Neural cell (in vitro differentiated cells): ENCODE data around the gene OPRL1. TPM values are rescaled to one million over a fixed set of nuclear protein-coding genes. Genes with fewer than 3 reads are reported as not detected.

Source experiments
- polyA plus RNA-seq: library from polyadenylated mRNA; depleted of rRNA; stranded (reverse); fragments of >200 nt; gene quantifications from 2 replicates; pipeline ENCODE4 v1.2.3, GENCODE V29; 2014
- small RNA-seq, 3 experiments: library from RNA; depleted of rRNA; stranded (forward); fragments of <200 nt; gene quantifications; one replicate each; pipeline ENCODE3, GENCODE V24; 2012

Gene OPRL1
- polyA plus RNA-seq, 1 donor from 2014 or later, result 18.3 TPM

Small RNA genes within 50 kb of the gene (small RNA-seq; reads per million reads assigned to genes)
- 0 reads per million in 3 experiments for gene AL355803.1
- gene MIR6813, result 0 to 9.1 (median 0.53) reads per million in 3 experiments

Other genes starting within 250 kb of the OPRL1 start
- gene ZBTB46, start 248.8 kb upstream of the OPRL1 start, polyA plus RNA-seq, result 15.0 and 21.0 TPM in 2 replicates
- gene ABHD16B, start 218.6 kb upstream of the OPRL1 start, polyA plus RNA-seq, result not detected in 2 replicates
- gene TPD52L2, start 214.8 kb upstream of the OPRL1 start, polyA plus RNA-seq, result 142 TPM in 2 replicates
- gene DNAJC5, start 185.0 kb upstream of the OPRL1 start, polyA plus RNA-seq, result 82.8 and 96.7 TPM in 2 replicates
- 58.9 and 66.8 TPM in 2 replicates for gene UCKL1, start 123.7 kb upstream of the OPRL1 start, polyA plus RNA-seq
- gene ZNF512B, start 110.2 kb upstream of the OPRL1 start, polyA plus RNA-seq, result 21.6 and 25.7 TPM in 2 replicates
- 23.3 and 28.7 TPM in 2 replicates for gene SAMD10, start 100.4 kb upstream of the OPRL1 start, polyA plus RNA-seq
- 91.9 and 94.4 TPM in 2 replicates for gene PRPF6, start 99.0 kb upstream of the OPRL1 start, polyA plus RNA-seq
- gene C20orf204, start 43.9 kb upstream of the OPRL1 start, polyA plus RNA-seq, result 6.0 and 6.4 TPM in 2 replicates
- gene SOX18, start 30.4 kb upstream of the OPRL1 start, polyA plus RNA-seq, result 0.12 TPM in 1 of 2 replicates, not detected in the other
- 87.7 and 103 TPM in 2 replicates for gene TCEA2, start 16.9 kb upstream of the OPRL1 start, polyA plus RNA-seq
- gene RGS19, start 564 bp upstream of the OPRL1 start, polyA plus RNA-seq, result 2.6 and 3.4 TPM in 2 replicates
- 9.3 and 16.3 TPM in 2 replicates for gene LKAAEAR1, start 4.3 kb downstream of the OPRL1 start, polyA plus RNA-seq
- not detected in 2 replicates for gene NPBWR2, start 27.5 kb downstream of the OPRL1 start, polyA plus RNA-seq
- 35.8 and 42.4 TPM in 2 replicates for gene MYT1, start 84.4 kb downstream of the OPRL1 start, polyA plus RNA-seq
- 267 and 270 TPM in 2 replicates for gene PCMTD2, start 175.7 kb downstream of the OPRL1 start, polyA plus RNA-seq